Esophagus muscularis mucosa (tissue), 4 donors: ENCODE data around the gene TMPRSS2. TPM values are rescaled to one million over a fixed set of nuclear protein-coding genes. Genes with fewer than 3 reads are reported as not detected.

Experiments used
- DNase-seq: peaks from one replicate; pipeline ENCODE4 v3.0.0-alpha.2; 2017; ENCODE audit errors: extremely low spot score
- H3K27ac ChIP-seq, 4 donors: fragments of 200-600 bp; sonication (generic); replicated peaks in 1 of 4; 1 replicate in 3 of 4; 2 replicates in 1 of 4; pipeline ENCODE4 v1.5.1; 2016 to 2019; ENCODE audit warnings: mild to moderate bottlenecking in 1 of 4
- H3K27me3 ChIP-seq, 4 donors: fragments of 200-600 bp; sonication (generic); one replicate each; pipeline versions ENCODE4 v1.5.1 to v1.6.0; 2016 to 2019
- H3K36me3 ChIP-seq, 4 donors: fragments of 200-600 bp; sonication (generic); one replicate each; pipeline ENCODE4 v1.5.1; 2016 to 2019
- H3K4me1 ChIP-seq, 4 donors: fragments of 200-600 bp; sonication (generic); one replicate each; pipeline ENCODE4 v1.5.1; 2016 to 2019
- H3K4me3 ChIP-seq, 4 donors: fragments of 200-600 bp; sonication (generic); 1 replicate in 2 of 4; 2 replicates in 2 of 4; pipeline ENCODE4 v1.5.1; 2016 to 2019; ENCODE audit warnings: mild to moderate bottlenecking in 4 of 4, moderate library complexity in 1 of 4
- H3K9me3 ChIP-seq, 4 donors: fragments of 200-600 bp; sonication (generic); 1 replicate in 3 of 4; 2 replicates in 1 of 4; pipeline ENCODE4 v1.5.1; 2016 to 2019
- EP300 ChIP-seq: sonication (generic); formaldehyde crosslinking; IDR thresholded peaks from one replicate; pipeline ENCODE4 v1.6.1; 2017; ENCODE audit warnings: antibody characterized with exemption
- POLR2A ChIP-seq: fragments of 450-650 bp; IDR thresholded peaks from one replicate; pipeline ENCODE4 v1.6.1; 2017; ENCODE audit warnings: antibody characterized with exemption, moderate library complexity, mild to moderate bottlenecking, low read depth
- POLR2AphosphoS5 ChIP-seq, 2 donors: sonication (generic); formaldehyde crosslinking; IDR thresholded peaks; one replicate each; pipeline ENCODE4 v1.6.1; 2017; ENCODE audit warnings: antibody characterized with exemption in 2 of 2
- WGBS: methylation state at CpG from one replicate; pipeline ENCODE4 v1.1.5; 2018; 5-methylcytosine and 5-hydroxymethylcytosine counted together
- intact Hi-C: fragments of 100-400 bp; cut with DNase I; formaldehyde crosslinking; loops from one replicate; pipeline ENCODE4 v1.15.1; 2023
- total RNA-seq, 4 donors: library from RNA; depleted of rRNA; stranded (reverse); fragments of >200 nt; gene quantifications; one replicate each; pipeline versions ENCODE4 v1.1.0 to v1.2.1, GENCODE V29; 2016
- TF ChIP-seq, protein P1 (sequence below), 3 experiments: fragments of 200-600 bp in 2 of 3; fragments of 450-650 bp in 1 of 3; sonication (generic) in 2 of 3; IDR thresholded peaks; one replicate each; pipeline ENCODE4 v1.5.1; 2017 to 2019; ENCODE audit warnings: antibody characterized with exemption in 3 of 3, mild to moderate bottlenecking in 2 of 3, moderate library complexity in 1 of 3

The TMPRSS2 gene
- total RNA-seq, 4 donors from 2014 or later = 0.13 to 0.86 (median 0.42) TPM; not detected in 1

DNA sequence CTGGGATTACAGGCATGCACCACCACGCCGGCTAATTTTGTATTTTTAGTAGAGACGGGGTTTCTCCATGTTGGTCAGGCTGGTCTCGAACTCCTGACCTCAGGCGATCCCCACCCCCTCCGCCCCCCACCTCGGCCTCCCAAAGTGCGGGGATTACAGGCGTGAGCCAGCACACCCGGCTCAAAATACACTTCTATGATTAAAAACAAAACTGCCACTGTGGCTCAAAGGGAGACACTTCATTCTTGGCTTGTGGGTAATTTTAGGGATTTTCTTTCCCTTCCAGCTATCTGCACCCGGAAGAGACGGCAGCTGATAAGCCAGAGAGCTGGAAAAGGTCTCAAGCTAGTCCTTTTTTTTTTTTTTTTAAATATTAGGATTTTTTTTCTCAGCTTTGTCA lies 24.5 kb downstream of the TMPRSS2 start:
- no peaks in the 10 kb centered on the region for H3K36me3 ChIP-seq
- peaks cover 0 to 13% (median 0%) of the 10 kb centered on the region in 4 donors for H3K4me1 ChIP-seq
- no peak overlapping the region for H3K4me3 ChIP-seq
- no peak overlapping the region for H3K27ac ChIP-seq
- intact Hi-C loops = no loop called here
- DNase-seq = no peak
- WGBS = 82% methylated on average over 12 of the region's 12 CpGs
- no peaks in the 10 kb centered on the region for H3K9me3 ChIP-seq
- TF ChIP-seq POLR2A = no peak
- no peak for TF ChIP-seq EP300
- TF ChIP-seq, protein P1, sequence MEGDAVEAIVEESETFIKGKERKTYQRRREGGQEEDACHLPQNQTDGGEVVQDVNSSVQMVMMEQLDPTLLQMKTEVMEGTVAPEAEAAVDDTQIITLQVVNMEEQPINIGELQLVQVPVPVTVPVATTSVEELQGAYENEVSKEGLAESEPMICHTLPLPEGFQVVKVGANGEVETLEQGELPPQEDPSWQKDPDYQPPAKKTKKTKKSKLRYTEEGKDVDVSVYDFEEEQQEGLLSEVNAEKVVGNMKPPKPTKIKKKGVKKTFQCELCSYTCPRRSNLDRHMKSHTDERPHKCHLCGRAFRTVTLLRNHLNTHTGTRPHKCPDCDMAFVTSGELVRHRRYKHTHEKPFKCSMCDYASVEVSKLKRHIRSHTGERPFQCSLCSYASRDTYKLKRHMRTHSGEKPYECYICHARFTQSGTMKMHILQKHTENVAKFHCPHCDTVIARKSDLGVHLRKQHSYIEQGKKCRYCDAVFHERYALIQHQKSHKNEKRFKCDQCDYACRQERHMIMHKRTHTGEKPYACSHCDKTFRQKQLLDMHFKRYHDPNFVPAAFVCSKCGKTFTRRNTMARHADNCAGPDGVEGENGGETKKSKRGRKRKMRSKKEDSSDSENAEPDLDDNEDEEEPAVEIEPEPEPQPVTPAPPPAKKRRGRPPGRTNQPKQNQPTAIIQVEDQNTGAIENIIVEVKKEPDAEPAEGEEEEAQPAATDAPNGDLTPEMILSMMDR (IDR thresholded peaks at IDR 0.05) = no peak
- no peak for TF ChIP-seq POLR2AphosphoS5 (IDR thresholded peaks at IDR 0.05)
- peaks cover 0 to 49% (median 0%) of the 10 kb centered on the region in 4 donors for H3K27me3 ChIP-seq

DNA sequence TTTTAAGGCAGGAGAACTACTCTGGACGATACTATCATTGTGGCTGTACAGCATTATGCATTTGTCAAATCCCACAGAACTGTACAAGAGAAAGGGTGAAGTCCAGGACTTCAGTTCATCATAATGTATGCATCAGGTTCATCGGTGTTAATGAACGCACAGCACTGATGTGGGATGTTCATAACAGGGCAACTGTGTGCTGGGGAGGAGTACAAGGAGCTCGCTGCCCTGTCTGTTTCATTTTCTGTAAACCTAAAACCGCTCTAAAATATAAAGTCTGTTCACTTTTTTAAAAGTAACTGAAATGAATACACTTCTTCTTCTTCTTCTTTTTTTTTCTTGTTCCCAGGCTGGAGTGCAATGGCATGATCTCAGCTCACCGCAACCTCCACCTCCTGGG lies 25.0 kb downstream of the TMPRSS2 start:
- H3K9me3 ChIP-seq = no peaks in the 10 kb centered on the region
- 87% methylated on average over 6 of the region's 6 CpGs for WGBS
- intact Hi-C loops = no loop called here
- H3K27me3 ChIP-seq = peaks cover 0 to 49% (median 0%) of the 10 kb centered on the region in 4 donors
- no peaks in the 10 kb centered on the region for H3K36me3 ChIP-seq
- H3K4me3 ChIP-seq = no peak overlapping the region
- no peak overlapping the region for H3K27ac ChIP-seq
- DNase-seq = no peak
- H3K4me1 ChIP-seq = peaks cover 0 to 13% (median 0%) of the 10 kb centered on the region in 4 donors
- TF ChIP-seq POLR2AphosphoS5 (IDR thresholded peaks at IDR 0.05) (no peak), EP300 (no peak), POLR2A (no peak)
- TF ChIP-seq, protein P1 (IDR thresholded peaks at IDR 0.05) = no peak

DNA sequence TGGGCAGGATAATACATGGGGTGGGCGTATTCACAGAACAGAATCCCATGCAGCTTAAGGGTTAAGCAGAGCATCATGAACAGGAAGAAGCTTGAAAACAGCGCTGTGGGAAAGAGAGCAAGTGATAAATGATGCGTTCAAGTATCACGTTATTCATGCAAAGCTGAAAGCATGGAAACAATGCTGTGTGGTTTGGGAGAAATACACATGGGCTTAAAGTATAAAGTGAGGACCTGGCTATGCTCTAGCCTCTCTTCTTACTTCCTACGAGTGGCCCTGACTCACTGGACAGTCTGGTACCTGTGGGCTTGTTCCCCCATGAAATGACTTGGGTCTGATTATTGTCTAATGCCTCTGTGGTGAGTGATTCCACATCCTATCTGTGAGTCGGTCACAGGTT lies 25.7 kb downstream of the TMPRSS2 start:
- intact Hi-C loops = no loop called here
- WGBS = 23% methylated on average over 6 of the region's 6 CpGs
- H3K27me3 ChIP-seq = peaks cover 0 to 49% (median 0%) of the 10 kb centered on the region in 4 donors
- H3K27ac ChIP-seq = no peak overlapping the region
- H3K9me3 ChIP-seq = no peaks in the 10 kb centered on the region
- H3K36me3 ChIP-seq = no peaks in the 10 kb centered on the region
- peaks cover 0 to 13% (median 0%) of the 10 kb centered on the region in 4 donors for H3K4me1 ChIP-seq
- no peak for DNase-seq
- TF ChIP-seq POLR2A (no peak), EP300 (no peak), POLR2AphosphoS5 (IDR thresholded peaks at IDR 0.05) (no peak)
- TF ChIP-seq, protein P1 (IDR thresholded peaks at IDR 0.05) = no peak
- no peak overlapping the region for H3K4me3 ChIP-seq

DNA sequence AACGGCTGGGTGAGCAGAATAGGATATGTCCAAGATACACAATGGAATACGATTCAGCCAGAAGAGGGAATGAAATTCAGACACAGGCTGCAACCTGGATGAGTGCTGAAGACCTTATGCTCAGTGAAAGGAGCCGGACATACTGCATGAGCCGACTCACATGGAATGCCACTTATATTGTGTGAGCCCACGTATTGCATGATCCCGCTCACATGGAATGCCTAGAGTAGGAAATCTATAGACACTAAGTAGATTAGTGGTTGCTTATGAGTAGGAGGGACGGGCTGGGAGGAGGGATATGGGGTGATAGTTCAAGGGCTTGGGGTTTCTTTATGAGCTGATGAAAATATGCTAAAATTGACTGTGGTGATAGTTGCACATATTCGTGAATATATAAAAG lies 26.8 kb downstream of the TMPRSS2 start:
- H3K9me3 ChIP-seq = no peaks in the 10 kb centered on the region
- WGBS = 80% methylated on average over 8 of the region's 8 CpGs
- H3K4me3 ChIP-seq = no peak overlapping the region
- TF ChIP-seq POLR2A (no peak), EP300 (no peak), POLR2AphosphoS5 (IDR thresholded peaks at IDR 0.05) (no peak)
- TF ChIP-seq, protein P1 (IDR thresholded peaks at IDR 0.05) = no peak
- no peak for DNase-seq
- intact Hi-C loops = no loop called here
- no peaks in the 10 kb centered on the region for H3K36me3 ChIP-seq
- peaks cover 0 to 6% (median 0%) of the 10 kb centered on the region in 4 donors for H3K4me1 ChIP-seq
- H3K27ac ChIP-seq = no peak overlapping the region
- peaks cover 0 to 49% (median 0%) of the 10 kb centered on the region in 4 donors for H3K27me3 ChIP-seq

DNA sequence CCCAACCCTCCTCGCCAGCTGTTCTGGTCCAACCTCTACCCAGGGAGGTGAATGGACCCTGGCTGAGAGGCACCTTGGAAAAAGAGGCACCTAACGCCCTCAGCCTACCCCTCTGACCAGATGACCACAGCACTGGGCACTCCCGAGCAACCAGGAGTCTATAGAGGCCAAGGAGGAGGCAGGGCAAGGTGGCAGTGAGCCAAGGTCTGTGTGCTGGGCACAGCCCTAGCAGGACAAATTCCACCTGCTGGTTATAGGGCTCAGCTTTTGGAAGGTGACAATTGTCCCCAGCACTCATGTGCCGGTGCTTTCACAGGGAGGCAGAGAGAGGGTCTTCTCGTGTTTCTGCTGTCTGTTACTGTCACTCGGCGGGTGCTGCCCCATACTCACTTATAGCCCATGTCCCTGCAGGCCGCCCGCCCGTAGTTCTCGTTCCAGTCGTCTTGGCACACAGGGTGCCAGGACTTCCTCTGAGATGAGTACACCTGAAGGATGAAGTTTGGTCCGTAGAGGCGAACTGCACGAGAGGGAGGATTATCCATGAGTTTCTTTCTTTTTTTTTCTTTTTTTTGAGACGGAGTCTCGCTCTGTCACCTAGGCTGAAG lies 27.8 kb downstream of the TMPRSS2 start:
- Histone ChIP-seq H3K27me3 (peaks cover 0 to 49% (median 0%) of the 10 kb centered on the region in 4 donors), H3K36me3 (no peaks in the 10 kb centered on the region), H3K9me3 (no peaks in the 10 kb centered on the region), H3K27ac (no peak overlapping the region), H3K4me1 (no peaks in the 10 kb centered on the region), H3K4me3 (no peak overlapping the region)
- TF ChIP-seq, protein P1 (IDR thresholded peaks at IDR 0.05) = no peak
- TF ChIP-seq POLR2A = no peak
- no peak for TF ChIP-seq POLR2AphosphoS5 (IDR thresholded peaks at IDR 0.05)
- TF ChIP-seq EP300 = no peak
- 86% methylated on average over 16 of the region's 17 CpGs for WGBS
- no peak for DNase-seq
- intact Hi-C loops = no loop called here
